ENCODE data around the gene GRIN1. TPM values are rescaled to one million over a fixed set of nuclear protein-coding genes. Genes with fewer than 3 reads are reported as not detected.
"Not testable (repeated sequence)": the region's sequence is repeated elsewhere in the genome, so short reads cannot be mapped to it uniquely, and the experiment has no call there.

Gene GRIN1
- total and polyA plus RNA-seq, 10 of the 15 experiments (the other 5 are each of a cell fraction or from before 2014, with no cell fraction given), result 0.05 to 0.10 (median 0.06) TPM; not detected in 6

- intact Hi-C loops (cut with micrococcal nuclease; ENCODE audit: unreplicated experiment), result no loop called here
- in situ Hi-C loops (cut with MboI), result no loop called here
- SMC1A ChIA-PET (ENCODE audit: uncharacterized antibody, unreplicated experiment), result no interaction called here
- FAIRE-seq, result no peak
- BruUV-seq (replicated peaks), result no TSS peak
- ATAC-seq, result no peak
- Histone ChIP-seq H3K9ac (ENCODE audit: control insufficient read depth, insufficient read depth, low read length) (no peak overlapping the region), H3K27me3 (replicated peaks in 1 of 2; ENCODE audit: control insufficient read depth in 2 of 2, insufficient read depth in 2 of 2, low read length in 1 of 2) (peaks cover 6 to 14% of the 10 kb centered on the region in 2 experiments), H4K20me1 (ENCODE audit: control insufficient read depth, insufficient read depth) (no peaks in the 10 kb centered on the region), H3K9me3 (replicated peaks; ENCODE audit: control insufficient read depth, insufficient read depth, low read length) (no peaks in the 10 kb centered on the region; the same call in 2 of the 3 replicates), H3K4me2 (ENCODE audit: control insufficient read depth, insufficient read depth) (no peak overlapping the region), H3K27ac (ENCODE audit: control insufficient read depth, insufficient read depth) (no peak overlapping the region), H2AFZ (ENCODE audit: control insufficient read depth, low read depth, low read length) (no peak overlapping the region), H3K4me3 (no peak overlapping the region), H3K36me3 (ENCODE audit: control insufficient read depth in 2 of 2, insufficient read depth in 2 of 2, low read length in 1 of 2) (no peaks in the 10 kb centered on the region), H3K4me1 (ENCODE audit: control insufficient read depth, insufficient read depth, low read length) (no peaks in the 10 kb centered on the region; the same call in 1 of the 2 replicates), H3K79me2 (ENCODE audit: control insufficient read depth, insufficient read depth, low read length) (peaks cover 8% of the 10 kb centered on the region)
- DNase-seq (ENCODE audit: low read depth, low spot score), result no peak
- POLR2A ChIA-PET, result interaction anchor here (0.6 kb wide), 1 partner anchor 168 kb away, joined by 4 read pairs; the partner anchor contains the start of gene NRARP
- TF ChIP-seq ATF3 (IDR thresholded peaks at IDR 0.05; ENCODE audit: borderline replicate concordance, extremely low read depth, low read depth, low read length), result no peak
- no peak for TF ChIP-seq ASH2L (IDR thresholded peaks at IDR 0.05; ENCODE audit: borderline replicate concordance, low read depth)
- TF ChIP-seq SREBF1 (IDR thresholded peaks at IDR 0.05; ENCODE audit: low read length), result no peak
- no peak for TF ChIP-seq NFIC (IDR thresholded peaks at IDR 0.05; ENCODE audit: low read depth, low read length)
- no peak for TF ChIP-seq FOS (IDR thresholded peaks at IDR 0.05; ENCODE audit: borderline replicate concordance, extremely low read depth, insufficient read length)
- TF ChIP-seq HDGF (IDR thresholded peaks at IDR 0.05), result no peak
- TF ChIP-seq IKZF2 (IDR thresholded peaks at IDR 0.05), result no peak
- TF ChIP-seq ESRRA (IDR thresholded peaks at IDR 0.05; ENCODE audit: low read length), result no peak
- no peak for TF ChIP-seq TBL1XR1 (IDR thresholded peaks at IDR 0.05; ENCODE audit: low read depth, low read length)
- no peak for TF ChIP-seq YY1 (IDR thresholded peaks at IDR 0.05; ENCODE audit: low read depth, low read length)
- TF ChIP-seq SIX5 (IDR thresholded peaks at IDR 0.05; ENCODE audit: low read depth, low read length, severe bottlenecking), result no peak
- no peak for TF ChIP-seq HDAC6 (IDR thresholded peaks at IDR 0.05; ENCODE audit: unreplicated experiment)
- TF ChIP-seq MLLT1 (IDR thresholded peaks at IDR 0.05), result no peak
- no peak for TF ChIP-seq LARP7 (IDR thresholded peaks at IDR 0.05)
- no peak for TF ChIP-seq MEF2A (IDR thresholded peaks at IDR 0.05; ENCODE audit: insufficient read depth, low read depth, low read length)
- 64% methylated on average over 4 of the region's 4 CpGs for whole genome bisulfite sequencing (ENCODE audit: insufficient coverage, insufficient replicate concordance, low lambda C conversion rate, missing lambda C conversion rate)
- RAD21 ChIA-PET (ENCODE audit: unreplicated experiment), result interaction anchor here (0.7 kb wide), 2 partner anchors 13 to 14 kb away, joined by 3 read pairs; no protein-coding TSS in a partner anchor
- CTCF ChIA-PET, result interaction anchor here (1.2 kb wide), 1 partner anchor 16 kb away, joined by 3 read pairs; no protein-coding TSS in a partner anchor
Observed at GRCh38 chr9:137134191-137134590, 4.8 kb upstream of the GRIN1 start.

GRCh38 chr9:137135154-137135553 lies 3.8 kb upstream of the GRIN1 start:
- DNase-seq (ENCODE audit: low read depth, low spot score); H4K20me1 ChIP-seq (ENCODE audit: control insufficient read depth, insufficient read depth); H3K4me2 ChIP-seq (ENCODE audit: control insufficient read depth, insufficient read depth); FAIRE-seq; H2AFZ ChIP-seq (ENCODE audit: control insufficient read depth, low read depth, low read length); intact Hi-C loops (cut with micrococcal nuclease; ENCODE audit: unreplicated experiment); SMC1A ChIA-PET (ENCODE audit: uncharacterized antibody, unreplicated experiment); H3K9me3 ChIP-seq (replicated peaks; ENCODE audit: control insufficient read depth, insufficient read depth, low read length); H3K9ac ChIP-seq (ENCODE audit: control insufficient read depth, insufficient read depth, low read length); H3K4me3 ChIP-seq; ATAC-seq; H3K27ac ChIP-seq (ENCODE audit: control insufficient read depth, insufficient read depth); H3K4me1 ChIP-seq (ENCODE audit: control insufficient read depth, insufficient read depth, low read length); BruUV-seq (replicated peaks); in situ Hi-C loops (cut with MboI); H3K79me2 ChIP-seq (ENCODE audit: control insufficient read depth, insufficient read depth, low read length); H3K36me3 ChIP-seq (ENCODE audit: control insufficient read depth in 2 of 2, insufficient read depth in 2 of 2, low read length in 1 of 2): not testable (repeated sequence)
- ChIA-PET CTCF (interaction anchor here (0.6 to 1.2 kb wide), 2 partner anchors 15 to 332 kb away, joined by 3 to 5 read pairs; no protein-coding TSS in a partner anchor), POLR2A (interaction anchor here (0.5 to 1.5 kb wide), 4 partner anchors 15 to 233 kb away, joined by 3 to 11 read pairs (median 4); no protein-coding TSS in a partner anchor), RAD21 (ENCODE audit: unreplicated experiment) (interaction anchor here (0.7 kb wide), 1 partner anchor 100 kb away, joined by 3 read pairs; no protein-coding TSS in a partner anchor)
- 57% methylated on average over 9 of the region's 9 CpGs for WGBS (ENCODE audit: insufficient coverage, insufficient replicate concordance, low lambda C conversion rate, missing lambda C conversion rate)
- peaks cover 7 to 14% of the 10 kb centered on the region in 2 experiments for H3K27me3 ChIP-seq (replicated peaks in 1 of 2; ENCODE audit: control insufficient read depth in 2 of 2, insufficient read depth in 2 of 2, low read length in 1 of 2)
